SJSA1 (cell line): ENCODE data around the gene ATP6V0A1. TPM values are rescaled to one million over a fixed set of nuclear protein-coding genes. Genes with fewer than 3 reads are reported as not detected.
"Not testable (repeated sequence)": the region's sequence is repeated elsewhere in the genome, so short reads cannot be mapped to it uniquely, and the experiment has no call there.

ENCODE experiments used
- DNase-seq, 2 experiments: peaks; one replicate each; pipeline ENCODE4 v3.0.0-alpha.2; 2015 to 2020; ENCODE audit warnings: low spot score in 2 of 2, low read depth in 1 of 2
- H3K27ac ChIP-seq: fragments of 250-450 bp; sonication (Bioruptor Pico); 2 replicates; pipeline ENCODE4 v1.5.1; 2020; ENCODE audit warnings: mild to moderate bottlenecking, moderate library complexity
- H3K27me3 ChIP-seq: fragments of 250-450 bp; sonication (Bioruptor Pico); replicated peaks from 2 replicates; pipeline ENCODE4 v1.5.1; 2020; ENCODE audit warnings: mild to moderate bottlenecking, moderate library complexity
- H3K36me3 ChIP-seq: fragments of 250-450 bp; sonication (Bioruptor Pico); 2 replicates; pipeline ENCODE4 v1.5.1; 2020; ENCODE audit warnings: mild to moderate bottlenecking
- H3K4me1 ChIP-seq: fragments of 250-450 bp; sonication (Bioruptor Pico); replicated peaks from 2 replicates; pipeline ENCODE4 v1.6.1; 2021; ENCODE audit warnings: mild to moderate bottlenecking
- H3K4me3 ChIP-seq: fragments of 250-450 bp; sonication (Bioruptor Pico); 2 replicates; pipeline ENCODE4 v1.5.1; 2020; ENCODE audit warnings: mild to moderate bottlenecking
- H3K9me3 ChIP-seq: fragments of 250-450 bp; sonication (Bioruptor Pico); replicated peaks from 2 replicates; pipeline ENCODE4 v1.5.1; 2020; ENCODE audit warnings: mild to moderate bottlenecking
- total RNA-seq: library from RNA; depleted of rRNA; stranded (reverse); fragments of >200 nt; shearing (Covaris generic); gene quantifications from 2 replicates; pipeline ENCODE4 v1.2.3, GENCODE V29; 2014

ATP6V0A1 gene
- total RNA-seq, 1 experiment from 2014 or later = 14.8 TPM

GRCh38 chr17:42422958-42423712 is 35.5 kb upstream of the ATP6V0A1 start, which contains the start of gene CAVIN1:
Gene CAVIN1, minus strand, starts transcription at chr17:42423256. Its CDS starts 159 bp downstream, at chr17:42423097.
- peak; percentile 97 to 98 for DNase-seq
- Histone ChIP-seq H3K9me3 (no peaks in the 10 kb centered on the region), H3K4me3 (peak within 1 kb of the TSS; percentile 78), H3K4me1 (peaks cover 38% of the 10 kb centered on the region), H3K27me3 (no peaks in the 10 kb centered on the region), H3K36me3 (peaks cover 36% of the 10 kb centered on the region), H3K27ac (peak within 1 kb of the TSS; percentile 85)

- no peaks in the 10 kb centered on the region for H3K27me3 ChIP-seq
- peaks cover 30% of the 10 kb centered on the region for H3K36me3 ChIP-seq
- H3K4me1 ChIP-seq = peaks cover 42% of the 10 kb centered on the region
- DNase-seq = no peak
- peak overlapping the region; percentile 78; the same call in 1 of the 2 replicates for H3K4me3 ChIP-seq
- no peaks in the 10 kb centered on the region for H3K9me3 ChIP-seq
- peak overlapping the region; percentile 61 for H3K27ac ChIP-seq
Observed at GRCh38 chr17:42423766-42424165, 34.9 kb upstream of the ATP6V0A1 start.

GRCh38 chr17:42424991-42425610 is 33.6 kb upstream of the ATP6V0A1 start:
- Histone ChIP-seq H3K4me3 (no peak overlapping the region), H3K36me3 (peaks cover 21% of the 10 kb centered on the region), H3K27me3 (no peaks in the 10 kb centered on the region), H3K27ac (no peak overlapping the region), H3K9me3 (no peaks in the 10 kb centered on the region), H3K4me1 (peaks cover 33% of the 10 kb centered on the region)
- no peak for DNase-seq

- no peaks in the 10 kb centered on the region for H3K36me3 ChIP-seq
- no peaks in the 10 kb centered on the region for H3K9me3 ChIP-seq
- H3K27me3 ChIP-seq = no peaks in the 10 kb centered on the region
- peak; percentile 83 to 94 for DNase-seq
- H3K4me3 ChIP-seq = no peak overlapping the region
- peak overlapping the region; percentile 57 for H3K27ac ChIP-seq
- peaks cover 18% of the 10 kb centered on the region for H3K4me1 ChIP-seq
Observed at GRCh38 chr17:42428141-42428944, 30.3 kb upstream of the ATP6V0A1 start.

GRCh38 chr17:42429726-42430447 is 28.8 kb upstream of the ATP6V0A1 start:
- no peaks in the 10 kb centered on the region for H3K36me3 ChIP-seq
- H3K9me3 ChIP-seq = no peaks in the 10 kb centered on the region
- H3K4me1 ChIP-seq = peaks cover 13% of the 10 kb centered on the region
- H3K27ac ChIP-seq = no peak overlapping the region
- H3K27me3 ChIP-seq = no peaks in the 10 kb centered on the region
- H3K4me3 ChIP-seq = no peak overlapping the region
- DNase-seq = no peak

GRCh38 chr17:42431758-42432161 is 26.9 kb upstream of the ATP6V0A1 start:
- Histone ChIP-seq H3K4me3 (no peak overlapping the region), H3K36me3 (no peaks in the 10 kb centered on the region), H3K9me3 (no peaks in the 10 kb centered on the region), H3K27ac (no peak overlapping the region), H3K4me1 (peaks cover 17% of the 10 kb centered on the region), H3K27me3 (no peaks in the 10 kb centered on the region)
- DNase-seq = no peak

GRCh38 chr17:42436391-42436790 is 22.3 kb upstream of the ATP6V0A1 start:
- Histone ChIP-seq H3K36me3 (no peaks in the 10 kb centered on the region), H3K4me3 (no peak overlapping the region)

GRCh38 chr17:42438600-42439567 is 19.8 kb upstream of the ATP6V0A1 start:
- no peak overlapping the region for H3K27ac ChIP-seq
- H3K4me1 ChIP-seq = peaks cover 12% of the 10 kb centered on the region
- H3K36me3 ChIP-seq = no peaks in the 10 kb centered on the region
- H3K4me3 ChIP-seq = no peak overlapping the region
- DNase-seq = no peak
- H3K9me3 ChIP-seq = no peaks in the 10 kb centered on the region
- H3K27me3 ChIP-seq = no peaks in the 10 kb centered on the region

More at GRCh38 chr17:42436391-42436790, 22.3 kb upstream of the ATP6V0A1 start:
- H3K27ac ChIP-seq = peak overlapping the region; percentile 30; the same call in 1 of the 2 replicates
- peaks cover 12% of the 10 kb centered on the region for H3K4me1 ChIP-seq
- no peaks in the 10 kb centered on the region for H3K9me3 ChIP-seq
- DNase-seq = peak in 1 of 2 experiments; percentile 49
- no peaks in the 10 kb centered on the region for H3K27me3 ChIP-seq

GRCh38 chr17:42441371-42442195 is 17.1 kb upstream of the ATP6V0A1 start:
- no peaks in the 10 kb centered on the region for H3K36me3 ChIP-seq
- H3K27ac ChIP-seq = no peak overlapping the region
- H3K9me3 ChIP-seq = no peaks in the 10 kb centered on the region
- no peak overlapping the region for H3K4me3 ChIP-seq
- H3K4me1 ChIP-seq = peaks cover 5% of the 10 kb centered on the region
- no peak for DNase-seq
- H3K27me3 ChIP-seq = no peaks in the 10 kb centered on the region

GRCh38 chr17:42442196-42442565 is 16.5 kb upstream of the ATP6V0A1 start:
- H3K27me3 ChIP-seq = no peaks in the 10 kb centered on the region
- no peaks in the 10 kb centered on the region for H3K36me3 ChIP-seq
- DNase-seq = no peak
- no peaks in the 10 kb centered on the region for H3K4me1 ChIP-seq
- no peaks in the 10 kb centered on the region for H3K9me3 ChIP-seq
- no peak overlapping the region for H3K27ac ChIP-seq
- no peak overlapping the region for H3K4me3 ChIP-seq

GRCh38 chr17:42449176-42449575 is 9.5 kb upstream of the ATP6V0A1 start:
- H3K4me1 ChIP-seq, H3K4me3 ChIP-seq, H3K36me3 ChIP-seq, H3K27ac ChIP-seq, H3K27me3 ChIP-seq, H3K9me3 ChIP-seq, DNase-seq: not testable (repeated sequence)

- not testable (repeated sequence) for H3K27me3 ChIP-seq
Observed at GRCh38 chr17:42449838-42450237, 8.8 kb upstream of the ATP6V0A1 start.

More at GRCh38 chr17:42449838-42450237, 8.8 kb upstream of the ATP6V0A1 start:
- not testable (repeated sequence) for DNase-seq, H3K9me3 ChIP-seq, H3K4me3 ChIP-seq, H3K36me3 ChIP-seq, H3K4me1 ChIP-seq, H3K27ac ChIP-seq
